ENCODE data around the gene PDS5B. TPM values are rescaled to one million over a fixed set of nuclear protein-coding genes. Genes with fewer than 3 reads are reported as not detected.

PDS5B gene
- total and polyA plus RNA-seq, 2 of the 8 experiments (the other 6 are each of a cell fraction or from before 2014, with no cell fraction given): 5.5 to 54.6 TPM

- no peak for TF ChIP-seq CHD7 (IDR thresholded peaks at IDR 0.05; ENCODE audit: insufficient replicate concordance, low read length)
- no peak for TF ChIP-seq TAF1 (IDR thresholded peaks at IDR 0.05; ENCODE audit: low read depth, low read length)
- no peak for TF ChIP-seq CBX5 (IDR thresholded peaks at IDR 0.05; ENCODE audit: low read depth, low read length)
- no peak for TF ChIP-seq BACH1 (IDR thresholded peaks at IDR 0.05; ENCODE audit: low read length)
- no peak for TF ChIP-seq GTF2F1 (IDR thresholded peaks at IDR 0.05; ENCODE audit: borderline replicate concordance, low read depth, low read length)
These were observed 160.2 kb downstream of the PDS5B start (continued) for GRCh38 chr13:32746474-32746873.

All from H1 (cell line).